GM21786 (cell line): Measurements from ENCODE around the gene NCKIPSD.

ENCODE experiments used
- ATAC-seq: cut with Tn5 transposase; IDR thresholded peaks from one replicate; pipeline ENCODE4 v1.9.1; 2021; ENCODE audit not compliant: unreplicated experiment

NCKIPSD gene

DNA sequence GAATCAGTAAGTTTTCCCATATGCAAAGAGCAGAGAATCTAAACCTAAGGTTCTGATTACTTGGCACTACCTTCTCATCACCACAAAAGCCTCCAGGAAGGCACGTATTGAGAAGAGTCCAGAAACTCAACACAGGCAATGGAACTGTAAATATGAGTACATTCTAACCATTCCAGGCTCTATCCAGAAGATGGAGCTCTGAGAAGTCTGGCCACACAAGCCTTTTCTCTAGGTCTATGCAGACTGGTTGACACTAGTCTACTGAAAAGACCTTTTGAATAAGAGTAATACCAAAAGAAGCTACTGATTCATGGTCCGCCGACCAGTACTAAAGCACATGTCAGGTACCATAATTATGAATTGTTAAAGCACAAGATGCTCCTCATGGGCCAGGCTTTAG, 12.2 kb upstream of the NCKIPSD start:
- ATAC-seq: no peak

DNA sequence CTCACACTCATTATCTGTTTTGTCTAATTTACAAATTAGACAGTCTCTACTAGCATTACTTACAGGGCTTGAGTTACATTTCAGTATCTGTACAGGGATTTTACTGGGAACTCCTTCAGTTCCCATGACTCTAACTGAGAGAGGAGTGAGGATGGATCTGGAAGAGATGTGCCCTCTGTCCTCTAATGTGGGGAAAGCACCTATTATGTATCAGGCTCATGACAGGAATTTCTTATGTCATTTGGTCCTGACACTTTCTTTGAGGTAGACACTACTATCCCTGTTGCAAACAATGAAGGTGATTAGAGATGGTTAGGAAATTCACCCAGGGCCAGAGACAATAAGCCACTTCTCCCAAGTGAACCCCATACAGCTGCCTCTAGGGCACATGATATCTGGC, 10.9 kb upstream of the NCKIPSD start:
- no peak for ATAC-seq

DNA sequence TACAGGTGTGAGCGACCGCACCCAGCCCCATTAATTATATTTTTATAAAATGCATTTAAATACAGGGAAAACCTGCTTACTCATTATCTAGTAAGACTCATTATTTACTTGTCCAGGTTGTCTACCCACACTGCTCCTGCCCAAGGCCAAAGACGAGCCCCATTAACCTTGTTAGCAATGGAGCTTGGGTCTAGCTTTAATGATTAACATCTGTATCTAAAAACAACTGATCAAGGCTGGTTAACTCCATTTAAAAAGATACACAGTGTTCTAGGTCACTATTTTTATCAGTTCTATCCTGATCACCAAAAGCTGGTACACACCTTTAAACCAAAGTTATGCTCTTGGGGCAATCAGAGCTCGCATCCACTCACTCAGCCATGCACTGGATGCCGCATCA, 10.4 kb upstream of the NCKIPSD start:
- ATAC-seq: no peak

DNA sequence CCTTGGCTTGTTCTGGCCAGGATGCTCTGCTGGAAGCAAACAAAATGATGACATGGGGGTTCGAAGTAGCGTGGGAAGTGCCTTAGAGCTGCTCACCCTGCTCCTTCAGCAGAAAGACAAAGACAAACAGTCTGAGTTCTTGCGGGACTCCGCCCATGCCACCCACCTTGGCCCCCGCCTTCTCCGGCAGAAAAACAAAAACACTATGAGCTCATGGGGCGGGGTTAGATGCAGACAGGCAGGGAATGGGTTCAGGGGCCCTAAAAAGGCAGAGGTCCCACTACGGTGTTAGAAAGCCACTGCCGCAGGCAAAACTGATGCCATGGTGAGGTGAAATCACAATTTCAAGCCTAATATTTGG, 9.7 kb upstream of the NCKIPSD start:
- no peak for ATAC-seq

DNA sequence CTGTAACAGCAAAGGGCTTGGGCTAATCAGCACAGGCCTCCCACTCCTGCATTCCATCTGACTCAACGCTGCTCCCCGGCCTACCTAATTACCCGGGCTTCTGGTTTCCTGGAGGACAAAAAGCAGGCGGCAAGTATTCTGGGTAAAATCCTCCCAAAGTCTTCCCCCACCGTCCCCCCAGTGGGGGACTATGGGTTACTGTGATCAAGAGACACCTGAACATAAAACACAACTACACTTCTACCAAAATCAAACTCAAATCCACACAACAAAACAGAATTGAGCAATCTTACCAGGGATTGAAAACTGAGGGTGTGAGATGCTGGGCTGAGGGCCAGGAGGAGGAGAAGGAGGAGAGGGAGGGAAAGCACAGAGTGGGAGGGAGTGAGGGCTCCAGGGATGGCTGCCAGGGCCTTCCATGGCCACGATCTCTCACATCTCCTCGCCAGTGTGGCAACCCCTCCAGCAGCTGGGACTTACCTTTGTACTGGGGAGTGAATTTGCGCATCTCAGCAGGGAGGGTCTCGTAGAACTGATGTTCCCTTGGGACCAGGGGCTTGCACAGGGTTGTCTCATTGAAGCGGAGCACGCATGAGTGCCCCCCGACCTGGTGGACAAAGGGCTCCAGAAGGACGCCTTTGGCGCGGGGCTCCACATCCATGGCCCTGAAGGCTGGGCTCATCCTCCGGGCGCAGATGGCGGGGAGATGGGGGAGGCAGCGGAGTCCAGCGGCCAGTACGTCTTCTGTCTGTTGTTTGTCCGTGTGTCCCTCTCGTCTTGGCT, 9.1 kb upstream of the NCKIPSD start:
- no peak for ATAC-seq

DNA sequence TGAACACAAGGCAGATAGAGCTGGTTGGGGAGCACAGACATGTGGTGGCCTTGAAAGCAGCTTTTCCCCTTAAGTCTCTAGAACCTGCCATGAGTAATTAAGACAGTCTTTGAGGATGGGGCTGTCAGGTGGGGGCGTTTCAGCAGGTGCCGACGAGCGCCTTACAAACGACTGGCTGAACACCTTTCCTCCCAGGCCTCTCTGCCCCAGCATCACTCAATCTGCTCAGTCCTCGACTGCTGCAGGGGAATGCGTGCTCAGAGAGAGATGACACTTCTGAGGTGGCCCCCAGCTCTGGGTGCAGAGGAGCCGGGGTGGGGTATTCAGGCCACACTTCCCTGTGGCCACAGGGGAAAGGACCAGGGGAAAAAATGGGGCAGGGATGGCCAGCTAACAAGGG, 8.1 kb upstream of the NCKIPSD start:
- ATAC-seq: no peak

DNA sequence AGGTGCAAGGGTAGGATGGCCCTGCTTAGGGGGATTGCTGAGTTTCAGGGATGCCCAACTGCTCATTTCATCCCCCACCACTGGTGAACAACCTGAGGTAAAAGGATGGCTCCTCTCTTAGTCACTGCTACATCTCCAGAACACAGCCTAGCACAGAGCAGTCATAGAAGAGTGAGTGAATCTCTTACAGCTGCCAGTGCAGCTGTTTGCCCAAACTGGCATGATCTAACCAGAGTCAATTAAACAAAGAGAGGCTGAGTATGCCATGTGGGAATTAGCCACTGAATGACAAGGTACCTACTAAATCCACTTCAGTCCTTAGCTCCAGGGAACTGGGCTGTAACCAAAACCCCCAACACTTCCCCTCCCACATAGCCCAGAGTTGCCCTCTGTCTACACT, 6.8 kb upstream of the NCKIPSD start:
- no peak for ATAC-seq

DNA sequence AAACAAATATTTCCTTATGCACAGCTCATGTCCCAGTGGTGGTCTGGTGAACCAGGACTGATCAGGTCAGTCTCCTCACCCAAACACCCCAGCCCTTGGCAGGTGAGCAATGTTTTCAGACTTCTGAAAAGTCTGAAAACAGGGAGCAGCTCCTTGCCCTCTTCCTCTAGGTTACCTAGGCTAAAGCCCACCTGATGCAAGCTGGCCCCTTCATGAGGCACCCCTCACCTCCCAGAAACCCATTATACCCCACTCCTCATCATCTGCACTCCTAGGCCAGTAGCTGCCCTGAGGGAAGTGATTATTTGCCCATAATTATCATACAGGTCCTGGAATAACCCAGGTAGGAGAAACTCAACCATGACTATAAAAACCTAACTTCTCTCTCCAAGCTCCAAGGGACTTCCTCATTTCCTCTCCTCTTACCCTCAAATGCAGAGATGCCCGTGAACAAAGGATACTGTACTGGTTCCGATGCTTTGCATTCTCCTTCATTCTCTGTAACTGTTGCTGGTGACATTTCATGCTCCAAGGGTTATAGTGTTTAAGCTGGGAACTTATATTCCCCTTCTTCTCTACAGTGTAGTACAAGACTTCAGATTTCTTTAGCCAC, 5.2 kb upstream of the NCKIPSD start:
- ATAC-seq: no peak

DNA sequence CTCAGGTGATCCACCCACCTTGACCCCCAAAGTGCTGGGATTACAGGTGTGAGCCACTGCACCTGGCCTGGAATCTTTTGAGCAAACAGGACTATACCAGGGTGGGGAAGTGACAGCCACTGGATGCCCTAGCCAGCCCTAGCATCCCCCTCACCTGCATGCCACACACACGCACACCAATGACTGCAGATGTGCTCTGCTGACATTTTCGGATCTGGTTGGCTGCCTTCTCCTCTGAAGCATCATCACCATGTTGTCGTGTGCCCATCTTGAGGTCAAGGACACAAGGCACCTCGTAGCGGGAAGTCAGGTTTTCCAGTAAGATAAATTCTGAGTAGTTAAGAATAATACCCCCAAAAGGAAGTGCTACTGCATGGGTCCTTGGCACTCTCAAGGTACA, 3.7 kb upstream of the NCKIPSD start:
- ATAC-seq: no peak

DNA sequence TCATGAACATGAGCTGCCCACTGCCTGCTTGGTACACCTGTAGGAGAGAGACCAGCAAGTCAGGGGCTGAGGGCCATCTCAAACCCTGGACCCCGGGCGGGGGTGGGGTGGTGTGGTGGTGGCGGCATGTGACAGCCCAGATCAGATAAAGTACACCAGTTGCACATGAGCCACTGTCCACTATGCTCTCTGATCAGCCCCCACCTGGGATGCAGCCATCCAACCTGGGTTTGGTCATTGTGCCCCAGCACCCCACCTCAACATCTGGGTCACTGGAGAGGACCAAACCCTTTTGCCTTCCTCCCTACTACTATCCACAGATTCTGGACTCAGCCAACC, 3.0 kb upstream of the NCKIPSD start:
- no peak for ATAC-seq

DNA sequence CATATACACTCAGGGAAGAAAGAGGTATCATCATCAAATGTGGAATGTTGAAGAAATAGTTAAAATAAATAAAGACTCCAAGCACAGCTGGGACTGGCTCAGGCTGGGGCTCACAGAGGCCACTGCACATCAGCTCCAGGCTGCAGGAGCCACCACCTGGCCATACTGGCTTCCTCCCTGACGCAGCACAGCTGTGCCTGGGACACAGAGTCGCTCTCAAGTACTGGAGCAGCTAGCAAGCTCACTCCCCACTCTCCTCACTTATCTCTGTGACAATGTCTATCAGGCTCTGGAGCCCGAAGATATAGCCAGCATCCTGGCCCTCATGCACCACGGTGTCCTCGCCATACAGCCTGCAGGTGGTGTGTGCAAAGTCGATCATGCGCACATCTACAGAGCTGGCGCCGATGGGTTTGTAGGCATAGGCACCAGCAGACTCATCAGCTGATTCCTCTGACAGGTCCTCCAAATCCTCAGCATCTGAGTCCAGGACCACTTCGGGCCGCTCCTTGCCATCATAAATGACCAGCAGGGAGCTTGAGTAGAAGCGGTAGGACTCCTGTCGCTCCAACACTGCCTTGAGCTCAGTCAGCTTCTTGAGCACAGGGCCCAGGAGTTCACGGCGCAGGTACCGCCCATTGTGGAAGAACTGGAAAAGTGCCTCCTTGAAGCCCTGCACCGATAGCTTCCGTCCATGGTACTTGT, 2.5 kb upstream of the NCKIPSD start:
- no peak for ATAC-seq

DNA sequence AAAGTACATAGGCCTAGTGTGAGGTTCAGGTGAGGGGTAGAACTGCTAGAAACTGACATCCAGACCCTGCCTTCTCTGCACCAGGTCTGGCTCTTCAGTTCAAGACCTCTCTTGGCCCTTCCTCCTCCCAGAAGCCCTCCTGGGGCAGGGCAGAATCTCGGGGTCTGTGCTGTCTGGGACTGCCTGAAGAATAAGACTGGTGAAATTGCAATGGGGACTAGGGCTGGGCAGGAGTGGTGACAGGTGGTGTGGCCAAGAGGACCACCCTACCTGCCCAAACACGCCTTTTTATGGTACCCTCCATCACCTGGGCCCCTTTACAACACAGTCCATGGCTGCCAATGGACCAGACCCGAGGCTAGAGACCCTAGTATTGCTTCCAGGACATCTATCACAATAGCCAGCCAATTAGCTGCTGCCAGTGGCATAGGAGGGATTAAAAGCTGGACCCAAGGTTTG, 1.5 kb upstream of the NCKIPSD start:
- no peak for ATAC-seq

DNA sequence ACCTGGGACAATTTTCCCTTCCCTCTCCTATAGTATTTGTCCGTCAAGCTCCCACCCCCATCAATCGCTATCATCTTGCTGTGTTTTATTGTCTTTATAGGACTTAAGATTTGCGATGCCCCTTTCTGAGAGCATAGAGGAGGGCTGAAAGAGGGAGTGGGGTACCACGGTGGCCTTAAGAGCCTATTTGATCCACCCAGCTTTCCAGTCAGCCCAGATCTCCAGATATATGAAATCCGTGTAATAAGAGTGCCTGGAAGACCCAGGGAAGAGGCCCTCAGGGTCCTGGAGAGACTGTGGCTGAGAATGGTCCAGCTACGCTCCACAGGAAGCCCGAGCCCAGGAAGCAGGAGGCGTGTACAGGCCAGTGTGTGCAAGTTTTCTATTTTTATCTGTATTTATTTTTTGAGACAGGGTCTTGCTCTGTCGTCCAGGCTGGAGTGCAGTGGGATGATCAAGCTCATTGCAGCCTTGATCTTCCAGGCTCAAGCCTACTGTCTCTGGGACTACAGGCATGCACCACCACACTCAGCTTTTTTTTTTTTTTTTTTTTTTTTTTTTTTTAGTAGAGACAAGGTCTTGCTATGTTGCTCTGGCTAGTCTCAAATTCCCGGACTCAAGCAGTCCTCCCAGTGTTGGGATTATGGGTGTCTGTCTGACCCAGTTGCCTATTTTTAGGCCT, 964 bp upstream of the NCKIPSD start:
- no peak for ATAC-seq

DNA sequence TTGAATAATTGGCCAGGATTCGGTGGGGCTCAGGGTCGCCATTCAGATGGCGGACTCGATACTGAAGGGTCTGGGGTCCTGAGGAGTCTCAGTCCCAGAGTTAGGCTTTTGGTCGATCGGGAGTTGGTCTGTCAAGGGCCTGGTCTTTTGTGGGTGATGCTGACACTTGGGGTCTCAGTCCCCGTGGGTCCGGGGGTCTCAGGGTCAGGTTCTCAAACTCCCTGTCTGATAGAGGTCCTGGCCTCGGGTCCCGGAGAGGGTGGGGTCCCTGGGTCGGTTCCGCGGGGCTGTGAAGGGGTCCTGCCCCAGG, 467 bp downstream of the NCKIPSD start:
- ATAC-seq: no peak

DNA sequence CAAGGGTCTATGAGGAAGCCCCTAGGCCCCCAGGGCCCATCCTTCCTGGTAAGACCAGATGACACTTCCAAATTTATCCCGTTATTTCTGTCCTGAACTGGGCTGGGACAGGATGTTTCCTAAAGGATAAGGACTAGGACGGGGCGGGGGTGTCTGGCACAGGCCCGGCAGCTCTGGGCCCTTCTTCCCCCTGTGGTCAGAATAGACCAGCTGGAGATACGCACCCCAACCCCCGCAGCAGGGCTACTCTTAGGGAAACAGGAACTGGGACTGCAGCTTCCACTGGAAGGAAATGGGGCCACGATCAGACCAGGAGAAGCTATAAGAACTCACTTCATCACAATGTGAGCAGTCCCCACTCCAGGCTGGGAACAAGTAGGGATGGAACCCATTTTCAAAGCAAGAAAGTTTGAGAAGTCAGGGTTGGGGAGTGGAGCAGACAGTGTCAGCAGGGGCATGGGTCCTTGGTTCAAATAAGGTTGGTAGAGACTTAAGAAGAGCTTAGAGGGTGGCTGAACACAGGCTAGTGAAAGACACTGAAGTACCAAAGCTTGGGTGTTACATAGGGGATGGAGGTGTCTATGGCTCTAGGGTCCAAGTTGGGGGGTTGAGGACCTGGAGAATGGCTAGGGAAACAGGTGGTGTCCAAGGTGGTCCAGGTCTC, 1.1 kb downstream of the NCKIPSD start:
- ATAC-seq: no peak

DNA sequence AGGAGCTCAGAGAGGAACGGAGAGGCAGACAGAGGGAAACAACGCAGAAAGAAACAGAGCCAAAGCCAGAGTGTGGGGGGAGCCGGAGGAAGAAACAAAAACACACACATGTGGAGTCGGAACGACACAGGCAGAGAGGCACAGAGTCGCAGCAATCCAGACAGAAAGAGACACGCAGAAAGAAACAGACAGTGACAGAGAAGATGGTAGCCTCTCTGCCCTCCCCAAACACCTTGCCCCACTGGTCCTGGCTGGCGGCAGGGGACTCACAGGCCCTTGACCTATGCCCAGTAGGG, 1.7 kb downstream of the NCKIPSD start:
- ATAC-seq: no peak

DNA sequence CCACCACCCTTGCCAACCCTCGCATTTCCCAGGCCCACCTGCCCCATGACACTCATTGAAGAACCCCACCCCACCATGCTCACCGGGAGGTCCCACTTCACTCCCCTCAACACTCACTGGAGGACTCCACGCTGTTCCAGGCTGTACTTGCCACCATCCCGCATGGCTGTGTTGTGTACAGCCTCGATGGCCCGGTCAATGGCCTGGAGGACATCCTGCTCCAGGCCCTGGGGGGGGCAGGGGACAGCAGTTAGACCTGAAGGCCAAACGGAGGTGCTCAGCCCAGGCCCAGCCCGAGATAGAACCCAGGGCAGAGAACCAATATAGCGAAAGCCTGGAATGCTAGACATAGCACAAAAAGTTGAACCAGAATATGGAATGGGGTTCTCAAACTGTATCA, 2.9 kb downstream of the NCKIPSD start:
- no peak for ATAC-seq

DNA sequence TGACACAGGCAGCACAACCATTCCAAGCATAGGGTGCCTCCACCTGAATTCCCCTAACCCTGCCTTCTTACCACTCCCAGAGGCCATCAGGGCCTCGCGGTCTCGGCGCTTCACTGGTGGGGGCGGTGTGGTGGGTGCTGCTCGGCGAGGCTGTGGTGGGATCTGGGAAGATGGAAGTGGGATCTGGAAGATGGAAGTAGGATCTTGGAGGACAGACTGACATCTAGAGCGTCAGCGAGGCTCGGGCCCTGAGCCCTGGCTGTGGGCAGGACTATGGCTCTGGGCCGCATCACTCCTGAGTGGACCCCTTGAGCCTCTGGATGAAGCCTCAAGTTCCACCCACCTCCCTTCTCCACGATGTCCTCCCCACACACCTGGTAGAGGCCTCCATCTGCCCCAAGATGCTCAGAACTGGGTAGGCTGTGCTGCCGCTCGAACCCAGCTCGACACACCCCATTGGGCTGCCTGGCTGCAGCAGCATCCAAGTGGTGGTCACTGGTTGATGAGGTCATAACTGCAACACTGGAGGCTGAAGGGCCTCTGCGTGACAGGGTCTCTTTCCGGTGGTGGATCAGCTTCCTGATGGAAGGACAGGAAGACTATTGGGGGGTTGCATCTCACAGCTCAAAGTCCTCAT, 3.6 kb downstream of the NCKIPSD start:
- ATAC-seq: no peak

DNA sequence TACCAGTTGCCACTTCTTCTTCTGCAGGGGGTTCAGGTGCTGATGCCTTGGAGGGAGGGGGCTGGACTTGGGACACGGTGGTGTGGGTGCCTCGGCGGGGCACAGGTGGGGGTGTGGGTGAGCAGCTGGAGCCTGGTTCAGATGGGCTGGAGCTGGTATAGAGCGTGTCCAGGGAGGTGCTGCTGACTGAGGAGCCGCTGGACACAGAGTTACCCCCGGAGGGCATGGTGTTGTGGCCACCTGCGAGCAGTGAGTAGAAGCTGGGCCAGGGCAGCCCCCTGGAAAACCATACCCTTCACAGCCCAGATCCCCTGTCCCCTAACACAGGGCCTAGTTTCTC, 4.2 kb downstream of the NCKIPSD start:
- ATAC-seq: no peak

DNA sequence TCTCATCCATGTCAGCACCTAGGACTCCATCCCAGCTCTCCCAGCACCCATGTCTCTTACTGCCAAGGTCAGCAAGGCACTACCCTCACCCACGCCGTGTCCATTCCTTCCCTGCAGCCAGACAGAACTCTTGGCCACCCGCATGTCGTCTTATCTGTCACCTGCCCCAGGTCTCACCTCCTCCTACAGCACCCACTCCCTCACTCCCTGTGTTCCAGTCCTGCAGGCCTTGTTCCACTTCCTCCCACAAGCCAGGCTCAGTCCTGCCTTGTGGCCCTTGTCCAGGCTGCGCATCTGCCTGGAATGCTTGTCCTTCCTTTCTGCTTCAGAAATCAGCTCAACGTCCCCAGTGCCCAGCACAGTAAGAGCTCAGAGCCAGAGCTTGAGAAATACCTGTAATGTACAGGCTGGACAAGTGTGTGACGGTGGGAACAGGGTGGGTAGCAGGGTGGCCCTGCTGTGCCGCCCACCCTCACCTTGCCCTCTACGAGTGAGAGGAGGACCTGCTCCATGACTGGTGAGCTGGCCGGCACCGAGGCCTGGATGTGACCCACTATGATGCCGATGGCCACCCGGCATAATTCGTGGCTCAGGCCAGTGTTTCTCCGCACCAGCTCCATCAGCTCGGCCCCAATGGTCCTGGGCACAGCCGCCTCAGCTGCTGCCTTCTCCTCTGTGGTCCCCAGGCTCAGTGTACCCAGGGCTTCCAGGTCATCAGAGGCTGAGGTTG, 4.7 kb downstream of the NCKIPSD start:
- no peak for ATAC-seq
